ENCODE results near the gene NAT16.
"Not testable (repeated sequence)": the region's sequence is repeated elsewhere in the genome, so short reads cannot be mapped to it uniquely, and the experiment has no call there.

Gene NAT16

GRCh38 chr7:101156866-101157589 lies 23.1 kb downstream of the NAT16 start:
- DNase-seq (ENCODE audit: low spot score): no peak

- no peak for DNase-seq (ENCODE audit: low spot score)
These were observed 23.8 kb downstream of the NAT16 start for GRCh38 chr7:101156277-101156676.

- DNase-seq (ENCODE audit: low spot score): no peak
These were observed 24.8 kb downstream of the NAT16 start for GRCh38 chr7:101155303-101155702.

GRCh38 chr7:101154693-101155102 lies 25.4 kb downstream of the NAT16 start:
- DNase-seq (ENCODE audit: low spot score): no peak

GRCh38 chr7:101153969-101154692 lies 26.0 kb downstream of the NAT16 start, which contains the start of gene AP1S1:
Gene AP1S1, plus strand, starts transcription at chr7:101154476. Its CDS starts 39 bp downstream, at chr7:101154515.
- DNase-seq (ENCODE audit: low spot score): peak; percentile 99

- DNase-seq (ENCODE audit: low spot score): no peak
These were observed 28.0 kb downstream of the NAT16 start for GRCh38 chr7:101151908-101152651.

GRCh38 chr7:101140746-101141382 lies 39.2 kb downstream of the NAT16 start:
- DNase-seq (ENCODE audit: low spot score): no peak

GRCh38 chr7:101140339-101140699 lies 39.8 kb downstream of the NAT16 start:
- no peak for DNase-seq (ENCODE audit: low spot score)

GRCh38 chr7:101138213-101138870 lies 41.8 kb downstream of the NAT16 start:
- peak; percentile 84 for DNase-seq (ENCODE audit: low spot score)

- DNase-seq (ENCODE audit: low spot score): no peak
These were observed 42.4 kb downstream of the NAT16 start for GRCh38 chr7:101137651-101138212.

- DNase-seq (ENCODE audit: low spot score): no peak
These were observed 45.6 kb downstream of the NAT16 start for GRCh38 chr7:101134399-101134980.

GRCh38 chr7:101133621-101134398 lies 46.3 kb downstream of the NAT16 start:
- DNase-seq (ENCODE audit: low spot score): no peak

- not testable (repeated sequence) for DNase-seq (ENCODE audit: low spot score)
These were observed 47.2 kb downstream of the NAT16 start for GRCh38 chr7:101132626-101133600.

GRCh38 chr7:101129603-101130117 lies 50.4 kb downstream of the NAT16 start:
- DNase-seq (ENCODE audit: low spot score): no peak

GRCh38 chr7:101128040-101128834 lies 51.9 kb downstream of the NAT16 start:
- DNase-seq (ENCODE audit: low spot score): no peak

GRCh38 chr7:101127460-101128039 lies 52.5 kb downstream of the NAT16 start:
- no peak for DNase-seq (ENCODE audit: low spot score)

- peak; percentile 91 for DNase-seq (ENCODE audit: low spot score)
These were observed 53.2 kb downstream of the NAT16 start, which contains the start of gene SERPINE1 for GRCh38 chr7:101126651-101127459. Gene SERPINE1, plus strand, starts transcription at chr7:101127104. Its CDS starts 1,290 bp downstream, at chr7:101128394.
